ENCODE data around the gene ARHGEF4. TPM values are rescaled to one million over a fixed set of nuclear protein-coding genes. Genes with fewer than 3 reads are reported as not detected.

Gene ARHGEF4
- total RNA-seq, 1 experiment from 2014 or later, result 12.6 TPM

- no peak overlapping the region for H4K5ac ChIP-seq (ENCODE audit: insufficient read length, low read depth, low read length)
- no peak overlapping the region for H3K23ac ChIP-seq (ENCODE audit: insufficient read length, low read depth, low read length)
- H3K27me3 ChIP-seq (ENCODE audit: insufficient read depth, low read length), result no peaks in the 10 kb centered on the region
- peaks cover 7% of the 10 kb centered on the region; the same call in 1 of the 2 replicates for H3K4me1 ChIP-seq (ENCODE audit: insufficient read depth, low read length)
- no peak overlapping the region for H3K56ac ChIP-seq (ENCODE audit: insufficient read length, low read depth, low read length)
- no peak for DNase-seq
- H3K9ac ChIP-seq (ENCODE audit: extremely low read depth, insufficient read length, low read length), result no peak overlapping the region
- H2BK20ac ChIP-seq (ENCODE audit: low read depth, low read length, poor library complexity, severe bottlenecking), result no peak overlapping the region
- no peak overlapping the region for H3K18ac ChIP-seq (ENCODE audit: insufficient read length, low read depth, low read length)
- no peak overlapping the region for H3K4ac ChIP-seq (ENCODE audit: low read depth, low read length)
- no peak overlapping the region for H3K14ac ChIP-seq (ENCODE audit: insufficient read depth, low read length)
- no peak overlapping the region for H3K4me3 Mint-ChIP-seq
- no peaks in the 10 kb centered on the region for H3K9me3 ChIP-seq (ENCODE audit: control insufficient read depth, low read depth, low read length)
- H3K4me2 ChIP-seq (ENCODE audit: insufficient read depth, insufficient read length, low read length), result no peak overlapping the region
- H3T11ph ChIP-seq (ENCODE audit: low read length), result no peak overlapping the region
- H3K79me2 ChIP-seq (ENCODE audit: insufficient read depth, low read length), result no peaks in the 10 kb centered on the region; the same call in 1 of the 2 replicates
- H2BK15ac ChIP-seq (ENCODE audit: low read depth, low read length), result no peak overlapping the region
- H2AFZ ChIP-seq (ENCODE audit: low read length), result no peak overlapping the region
- peaks cover 7 to 14% of the 10 kb centered on the region in 2 experiments; a peak in 4 of 5 replicates for H3K9me3 Mint-ChIP-seq
- H3K36me3 Mint-ChIP-seq (ENCODE audit: insufficient read depth in 1 of 3, low read depth in 3 of 3), result peaks cover 0 to 12% (median 11%) of the 10 kb centered on the region in 3 experiments; a peak in 5 of 7 replicates
- TF ChIP-seq, protein P1, sequence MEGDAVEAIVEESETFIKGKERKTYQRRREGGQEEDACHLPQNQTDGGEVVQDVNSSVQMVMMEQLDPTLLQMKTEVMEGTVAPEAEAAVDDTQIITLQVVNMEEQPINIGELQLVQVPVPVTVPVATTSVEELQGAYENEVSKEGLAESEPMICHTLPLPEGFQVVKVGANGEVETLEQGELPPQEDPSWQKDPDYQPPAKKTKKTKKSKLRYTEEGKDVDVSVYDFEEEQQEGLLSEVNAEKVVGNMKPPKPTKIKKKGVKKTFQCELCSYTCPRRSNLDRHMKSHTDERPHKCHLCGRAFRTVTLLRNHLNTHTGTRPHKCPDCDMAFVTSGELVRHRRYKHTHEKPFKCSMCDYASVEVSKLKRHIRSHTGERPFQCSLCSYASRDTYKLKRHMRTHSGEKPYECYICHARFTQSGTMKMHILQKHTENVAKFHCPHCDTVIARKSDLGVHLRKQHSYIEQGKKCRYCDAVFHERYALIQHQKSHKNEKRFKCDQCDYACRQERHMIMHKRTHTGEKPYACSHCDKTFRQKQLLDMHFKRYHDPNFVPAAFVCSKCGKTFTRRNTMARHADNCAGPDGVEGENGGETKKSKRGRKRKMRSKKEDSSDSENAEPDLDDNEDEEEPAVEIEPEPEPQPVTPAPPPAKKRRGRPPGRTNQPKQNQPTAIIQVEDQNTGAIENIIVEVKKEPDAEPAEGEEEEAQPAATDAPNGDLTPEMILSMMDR (conservative IDR thresholded peaks at IDR 0.05), result no peak
- H4K20me1 ChIP-seq (ENCODE audit: control insufficient read depth, insufficient read depth, insufficient read length), result no peaks in the 10 kb centered on the region
- H2BK5ac ChIP-seq (ENCODE audit: insufficient read length, low read length), result no peak overlapping the region
- H2AK5ac ChIP-seq (ENCODE audit: insufficient read length, low read length), result no peak overlapping the region
- H3K4me1 Mint-ChIP-seq, result peaks cover 41 to 44% of the 10 kb centered on the region in 2 experiments
- whole genome bisulfite sequencing (ENCODE audit: extremely low coverage, insufficient read length, low lambda C conversion rate), result no CpG with 5 or more reads among the region's 18 CpGs
- no peak overlapping the region for H4K8ac ChIP-seq (replicated peaks; ENCODE audit: insufficient read length, low read depth, low read length)
- no peaks in the 10 kb centered on the region for H3K23me2 ChIP-seq (ENCODE audit: insufficient read length, low read depth, low read length, poor library complexity, severe bottlenecking)
- H3K27ac Mint-ChIP-seq, result peak overlapping the region in 1 of 3 experiments; percentile 0; a peak in 2 of 7 replicates
- no peak overlapping the region for H2BK120ac ChIP-seq (ENCODE audit: low read depth, low read length, poor library complexity, severe bottlenecking)
- H3K27ac ChIP-seq (ENCODE audit: insufficient read length, low read depth, low read length), result no peak overlapping the region
- peaks cover 4% of the 10 kb centered on the region; the same call in 1 of the 2 replicates for H3K27me3 Mint-ChIP-seq (ENCODE audit: low read depth)
- H2BK12ac ChIP-seq (ENCODE audit: insufficient read length, low read depth, low read length), result no peak overlapping the region
- no peaks in the 10 kb centered on the region for H3K79me1 ChIP-seq (ENCODE audit: insufficient read depth, low read depth, low read length, poor library complexity, severe bottlenecking)
- H4K91ac ChIP-seq (ENCODE audit: insufficient read length, low read depth, low read length), result no peak overlapping the region
These were observed 56.4 kb downstream of the ARHGEF4 start for GRCh38 chr2:130892793-130893785.
